Right ventricle myocardium superior (tissue), 1 donor: ENCODE results near the gene ANKH. TPM values are rescaled to one million over a fixed set of nuclear protein-coding genes. Genes with fewer than 3 reads are reported as not detected.
A peak's percentile ranks its signal among the peaks of the same experiment; 100 is the strongest.
"Not testable (repeated sequence)": the region's sequence is repeated elsewhere in the genome, so short reads cannot be mapped to it uniquely, and the experiment has no call there.

Experiments used
- ATAC-seq: fragments of 200-7000 bp; cut with Tn5 transposase; one replicate; pipeline ENCODE4 v1.9.1; 2020; ENCODE audit warnings: mild to moderate bottlenecking; ENCODE audit not compliant: poor library complexity
- DNase-seq: peaks from one replicate; pipeline ENCODE4 v3.0.0-alpha.2; 2020
- intact Hi-C: fragments of 100-400 bp; cut with DNase I; formaldehyde crosslinking; loops from one replicate; pipeline ENCODE4 v1.11.2; 2022
- total RNA-seq: library from RNA; stranded (reverse); fragmentation: NEBNext Ultra II Directional; extraction: Animal tissue kit (Norgen Biotek cat#: 25700); gene quantifications from one replicate; pipeline ENCODE4 v1.2.1, GENCODE V29; 2021
- donor health status: DM: no; HTN: yes; CAD: no; lungs with severe emphysema.

Gene ANKH
- total RNA-seq, 1 donor from 2014 or later = 144 TPM

DNA sequence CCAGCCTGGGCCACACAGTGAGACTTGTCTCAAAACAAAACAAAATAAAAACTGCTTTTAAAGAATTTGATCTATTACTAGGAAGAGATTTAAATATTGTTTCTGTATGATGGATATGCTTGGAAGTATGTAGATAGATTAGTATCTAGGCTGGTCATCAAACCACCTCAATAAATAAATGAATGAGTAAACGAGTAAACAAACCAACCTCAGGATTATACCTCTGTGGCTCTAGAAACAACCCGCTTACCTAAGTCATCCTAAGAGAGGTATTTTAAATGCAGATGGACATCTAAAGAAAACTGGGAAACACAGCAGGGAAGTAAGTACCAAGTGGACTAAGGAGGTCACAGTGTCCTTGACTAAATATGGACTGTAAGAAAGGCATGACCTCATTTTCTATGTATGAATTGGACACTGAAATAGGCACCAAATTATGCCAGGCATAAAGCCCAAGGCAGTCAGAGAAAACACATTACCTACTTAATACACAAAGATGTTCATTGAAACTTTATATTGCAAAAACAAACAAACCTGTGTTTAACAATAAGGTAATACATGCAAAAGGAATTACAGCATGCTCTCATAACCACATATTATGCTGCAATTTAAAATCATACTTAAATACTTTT, 7.3 kb downstream of the ANKH start:
- no peak for DNase-seq
- peak; percentile 54 for ATAC-seq
- intact Hi-C loops = no loop called here

DNA sequence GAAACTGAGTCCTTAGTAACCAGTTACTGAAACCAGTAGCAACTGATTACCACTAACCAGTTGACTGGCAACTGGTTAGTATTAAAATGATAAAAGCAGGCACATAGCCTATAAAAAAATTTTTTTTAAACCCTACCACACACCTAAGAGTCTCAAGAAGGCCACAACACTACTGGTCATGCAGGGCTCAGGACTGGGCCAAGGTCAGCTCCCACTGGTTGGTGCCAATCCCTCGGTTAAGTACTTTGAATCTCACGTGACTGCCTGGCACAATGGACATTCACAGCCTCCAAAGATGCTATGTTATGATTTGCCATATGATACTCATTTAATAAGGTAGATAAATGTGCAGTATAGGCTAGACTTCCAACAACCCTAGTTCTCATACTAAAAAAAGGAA, 8.5 kb downstream of the ANKH start:
- intact Hi-C loops = no loop called here
- DNase-seq (no peak), ATAC-seq (no peak)

DNA sequence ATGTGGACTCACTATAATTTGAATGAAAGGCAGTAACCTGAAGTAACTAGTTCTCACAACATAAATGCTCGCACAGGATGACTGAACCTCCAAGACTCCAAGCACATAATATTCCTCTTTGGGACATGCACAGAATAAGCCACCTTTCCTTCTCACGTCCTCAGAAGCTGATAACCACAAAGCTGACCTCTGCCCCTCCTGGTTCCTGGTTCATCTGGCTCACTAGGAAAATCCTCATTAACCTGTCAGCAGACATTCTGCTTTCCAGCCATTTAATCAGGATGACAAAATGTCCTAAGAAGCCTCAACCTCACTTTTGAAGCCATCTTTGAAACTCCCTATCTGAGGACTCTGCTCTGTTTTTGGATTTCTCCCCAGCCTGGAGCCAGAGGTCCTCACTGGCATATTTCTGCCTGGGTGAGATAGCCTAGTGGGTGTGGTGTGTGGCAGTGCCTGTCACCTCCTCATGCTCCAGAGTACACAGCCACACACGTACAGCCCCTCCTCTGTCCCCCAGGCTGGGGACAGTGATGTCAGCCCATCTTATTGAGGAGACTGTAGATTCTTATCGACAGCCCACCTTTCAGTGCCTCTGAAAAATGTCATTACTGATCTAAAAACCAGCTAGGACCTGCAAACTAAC, 10.3 kb downstream of the ANKH start:
- ATAC-seq (peak; percentile 78), DNase-seq (no peak)
- intact Hi-C loops = no loop called here

DNA sequence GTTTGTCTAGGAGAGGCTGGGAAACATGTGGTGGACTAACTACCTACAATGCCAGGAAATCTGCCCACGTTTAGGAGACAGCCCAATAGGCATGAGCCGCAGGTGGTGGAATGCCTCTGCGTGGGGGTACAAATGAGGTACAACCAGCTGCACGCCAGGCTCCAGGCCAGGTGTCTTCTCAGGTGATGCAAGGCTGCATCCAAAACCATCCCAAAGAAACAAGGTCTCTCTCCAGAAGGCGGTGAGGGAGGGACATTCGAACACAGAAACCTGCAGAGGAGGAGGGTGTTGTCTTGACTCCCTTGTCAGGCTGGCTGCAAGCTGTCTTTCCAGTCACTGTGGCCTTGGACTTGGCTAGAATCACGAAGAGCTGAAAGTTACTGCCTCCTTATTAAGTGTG, 11.6 kb downstream of the ANKH start:
- no peak for DNase-seq
- intact Hi-C loops = no loop called here
- no peak for ATAC-seq

DNA sequence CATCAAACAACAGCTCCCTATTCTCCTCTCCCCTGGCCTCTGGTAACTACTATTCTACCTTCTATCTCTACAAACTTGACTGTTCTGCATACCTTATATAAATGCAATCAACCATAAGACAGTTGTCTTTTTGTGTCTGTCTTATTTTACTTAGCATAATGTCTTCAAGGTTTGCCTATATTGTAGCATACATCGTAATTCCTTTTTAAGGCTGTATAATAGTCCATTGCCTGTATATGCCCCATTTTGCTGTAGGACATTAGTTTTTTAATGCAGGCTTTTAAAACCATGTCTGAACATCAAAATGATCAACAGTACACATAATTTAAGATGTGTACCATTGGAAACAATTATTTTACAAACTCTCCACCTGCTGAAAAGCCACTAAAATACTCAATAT, 12.4 kb downstream of the ANKH start:
- DNase-seq = no peak
- intact Hi-C loops = no loop called here
- ATAC-seq = no peak

DNA sequence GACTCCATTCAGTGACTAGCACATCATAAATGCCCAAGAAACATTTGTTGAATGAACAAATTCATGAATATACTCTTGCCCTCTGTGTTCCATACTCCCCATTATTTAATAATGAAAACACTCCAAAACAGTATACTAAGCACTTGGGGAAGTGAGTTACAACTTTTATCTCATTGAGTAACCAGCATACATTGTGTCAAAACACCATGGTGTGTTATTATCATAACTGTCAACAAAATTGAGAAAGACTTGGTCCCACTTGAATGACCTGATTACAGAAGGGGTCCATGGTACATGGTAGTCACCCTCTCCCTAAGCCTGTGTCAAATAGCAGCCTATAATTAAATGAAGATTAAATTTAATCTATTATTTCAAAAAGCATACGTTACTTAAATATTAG, 16.2 kb downstream of the ANKH start:
- ATAC-seq (no peak), DNase-seq (no peak)
- intact Hi-C loops = no loop called here

DNA sequence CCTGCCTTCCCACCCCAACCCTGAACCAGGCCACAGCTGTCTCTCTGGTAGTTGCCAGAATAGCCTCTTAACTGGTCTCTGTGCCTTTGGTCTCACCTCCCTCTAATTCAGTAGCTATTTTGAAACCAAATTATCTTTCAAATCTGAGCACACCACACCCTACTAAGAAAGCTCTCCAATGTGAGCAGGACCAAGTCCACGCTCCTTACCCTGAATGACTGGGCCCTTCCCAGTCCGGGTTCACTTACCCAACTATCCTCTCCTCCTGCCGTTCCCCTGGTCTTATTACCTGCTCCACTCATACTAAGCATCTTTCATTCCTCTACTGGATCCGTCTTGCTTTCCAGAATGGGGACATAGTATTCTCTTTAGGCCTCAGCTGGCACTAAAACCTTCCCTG, 16.8 kb downstream of the ANKH start:
- intact Hi-C loops = no loop called here
- ATAC-seq (no peak), DNase-seq (no peak)

DNA sequence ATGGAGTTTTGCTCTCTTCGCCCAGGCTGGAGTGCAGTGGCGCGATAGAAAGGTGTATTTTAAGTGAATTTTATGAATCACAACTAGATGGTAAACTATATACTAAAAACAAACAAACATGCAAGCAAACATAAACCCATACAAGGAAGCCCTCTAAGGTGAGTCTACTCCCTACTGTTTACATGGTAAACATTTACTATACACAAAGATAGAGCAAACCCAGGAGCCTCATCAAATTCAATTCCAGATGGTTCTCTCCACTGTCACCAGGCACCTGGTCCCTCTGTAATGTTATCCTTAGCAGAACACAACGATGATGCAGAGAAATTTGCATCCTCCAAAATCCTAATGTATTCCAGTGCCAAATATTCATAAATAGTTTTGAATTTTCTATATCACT, 17.9 kb downstream of the ANKH start:
- intact Hi-C loops = no loop called here
- ATAC-seq = no peak
- DNase-seq = no peak

DNA sequence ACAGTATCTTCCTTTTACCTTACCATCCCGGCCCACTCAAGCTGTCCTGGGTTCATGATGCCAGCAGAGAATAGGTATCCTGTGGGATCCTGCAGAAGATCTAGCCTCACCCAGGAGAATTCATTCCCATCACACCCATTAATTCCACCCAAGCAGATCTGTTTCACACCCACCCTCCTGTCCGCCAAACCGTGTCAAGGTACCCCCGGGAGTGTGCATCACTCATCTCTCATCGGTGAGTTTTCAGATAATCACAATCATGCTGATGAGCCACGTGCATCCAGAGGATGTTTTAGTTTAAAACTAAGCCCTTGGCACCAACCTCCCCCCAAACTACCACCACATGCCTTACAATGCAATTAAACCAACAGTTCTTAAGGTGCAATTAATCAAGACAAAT, 18.8 kb downstream of the ANKH start:
- intact Hi-C loops = no loop called here
- DNase-seq = no peak
- ATAC-seq = no peak

DNA sequence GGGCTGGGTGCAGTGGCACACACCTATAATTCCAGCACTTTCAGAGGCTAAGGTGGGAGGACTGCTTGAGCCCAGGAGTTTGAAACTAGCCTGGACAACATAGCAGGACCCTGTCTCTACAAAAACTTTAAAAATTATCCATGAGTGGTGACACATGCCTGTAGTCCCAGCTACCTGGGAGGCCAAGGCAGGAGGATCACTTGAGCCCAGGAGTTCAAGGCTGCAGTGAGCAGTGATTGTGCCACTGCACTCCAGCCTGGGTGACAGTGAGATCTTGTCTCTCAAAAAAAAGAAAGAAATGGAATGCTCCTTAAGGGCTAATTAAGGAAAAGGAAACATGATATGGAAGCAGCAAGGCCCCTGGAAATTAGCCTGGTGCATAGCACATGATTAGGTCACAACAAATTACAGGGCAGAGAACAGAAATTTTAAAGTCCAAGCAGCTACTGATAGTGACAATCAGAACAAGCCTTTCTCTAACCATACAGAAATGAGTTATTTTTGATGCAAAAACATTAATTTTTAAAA, 19.5 kb downstream of the ANKH start:
- intact Hi-C loops = no loop called here
- DNase-seq (no peak), ATAC-seq (no peak)

DNA sequence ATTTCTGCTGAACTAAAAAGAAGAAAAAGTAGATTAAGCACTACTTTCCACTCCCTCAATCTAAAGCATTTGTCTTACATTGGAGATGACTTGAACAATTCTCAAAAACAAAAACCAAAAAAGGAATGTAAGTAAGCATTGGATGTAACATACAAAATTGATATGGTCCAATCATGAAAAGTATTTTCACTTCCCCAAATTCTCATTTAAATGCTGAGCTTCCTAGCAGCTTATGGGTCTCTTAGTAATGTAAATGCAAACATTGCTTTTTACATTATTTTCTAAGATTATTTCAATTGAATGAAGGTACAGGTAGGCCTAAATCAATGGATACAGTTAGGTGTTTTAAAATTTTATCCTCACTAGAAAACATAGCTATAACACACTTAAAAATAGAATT, 20.0 kb downstream of the ANKH start:
- no peak for DNase-seq

DNA sequence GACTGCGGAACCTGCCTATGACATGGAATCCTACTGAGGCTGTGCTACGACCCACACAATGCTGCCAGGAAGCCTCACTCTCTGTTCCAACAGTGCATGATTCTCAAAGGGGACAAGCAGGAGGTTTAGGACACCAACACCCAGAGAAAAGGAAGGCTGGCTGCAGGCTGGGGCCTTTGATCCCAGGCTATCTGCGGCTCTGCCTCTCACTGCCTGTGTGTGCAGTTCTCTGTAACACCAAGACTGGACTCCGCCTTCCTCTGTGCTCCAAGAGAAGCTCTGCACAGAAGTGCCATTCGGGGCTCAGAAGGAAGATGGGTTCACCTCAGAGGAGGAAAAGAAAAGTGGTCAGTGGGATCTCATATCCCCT, 20.5 kb downstream of the ANKH start:
- intact Hi-C loops = no loop called here
- no peak for DNase-seq
- ATAC-seq = peak; percentile 40

More for the DNA sequence above, 20.0 kb downstream of the ANKH start:
- intact Hi-C loops = no loop called here
- ATAC-seq = no peak

DNA sequence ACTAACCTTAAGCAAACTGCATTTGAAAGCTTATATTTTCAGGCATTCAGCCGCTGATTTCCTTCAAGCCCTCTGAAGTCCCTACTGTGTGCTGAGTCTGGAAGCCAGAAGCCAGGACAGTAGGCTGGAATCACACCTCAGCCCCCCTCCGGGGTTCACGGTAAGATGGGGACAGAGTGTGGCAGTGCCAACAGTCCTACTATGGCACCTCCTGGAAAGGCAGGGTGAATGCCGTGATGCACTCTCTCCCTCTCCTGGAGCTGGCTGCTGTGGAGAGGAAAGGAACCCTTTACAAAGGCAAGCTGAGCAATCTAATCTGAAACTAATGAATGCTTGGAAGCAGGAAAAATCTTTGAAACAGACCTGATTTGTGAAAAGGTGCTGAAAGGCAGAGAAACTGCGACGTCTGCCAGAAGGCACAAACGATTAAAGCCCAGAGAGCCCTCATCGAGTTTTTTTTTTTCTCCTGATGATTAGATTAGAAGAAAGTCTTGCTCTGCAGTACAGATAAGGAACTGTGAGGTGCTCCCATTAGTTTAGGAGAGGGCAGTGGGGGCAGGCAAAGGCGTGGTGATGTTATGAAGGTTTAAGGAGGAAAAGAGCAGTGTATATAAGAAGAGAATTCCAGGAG, 21.0 kb downstream of the ANKH start:
- DNase-seq (no peak), ATAC-seq (peak; percentile 14)
- intact Hi-C loops = no loop called here

DNA sequence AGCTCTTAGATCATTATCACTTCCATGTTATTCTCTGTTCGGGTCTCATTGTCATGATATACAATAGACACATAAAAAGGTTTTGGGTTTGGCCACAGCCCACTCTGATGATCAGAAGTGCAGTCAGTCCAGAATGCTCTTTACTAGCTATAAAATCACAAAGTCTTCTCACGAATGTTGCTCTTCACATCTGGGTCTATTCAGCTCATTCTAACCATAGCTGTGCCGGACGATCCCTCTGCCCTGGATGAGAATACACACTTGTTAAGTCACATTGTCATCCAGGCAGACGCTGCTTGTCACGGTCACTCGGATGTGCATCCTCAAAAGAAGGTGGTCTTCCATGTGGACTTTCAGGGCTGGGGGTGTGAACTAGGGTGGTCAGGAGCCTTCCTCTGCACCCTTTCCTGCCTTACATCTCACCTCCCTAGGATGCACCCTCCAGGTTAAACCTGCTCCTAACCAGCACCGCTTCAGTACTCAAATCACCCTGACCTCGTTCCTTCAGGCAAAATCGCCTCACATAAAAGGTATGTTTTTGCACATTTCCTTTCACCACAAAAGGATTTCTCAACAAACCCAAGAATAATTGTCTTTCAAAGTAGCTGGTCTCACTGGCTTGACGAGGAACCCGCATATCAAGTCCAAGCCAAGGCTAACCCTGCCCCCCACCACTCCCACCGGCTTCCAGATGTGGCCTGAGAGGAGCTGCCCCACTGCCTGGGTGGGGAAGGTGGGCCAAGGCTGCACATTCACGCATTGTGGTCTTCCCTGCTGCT, 21.9 kb downstream of the ANKH start:
- intact Hi-C loops = no loop called here

DNA sequence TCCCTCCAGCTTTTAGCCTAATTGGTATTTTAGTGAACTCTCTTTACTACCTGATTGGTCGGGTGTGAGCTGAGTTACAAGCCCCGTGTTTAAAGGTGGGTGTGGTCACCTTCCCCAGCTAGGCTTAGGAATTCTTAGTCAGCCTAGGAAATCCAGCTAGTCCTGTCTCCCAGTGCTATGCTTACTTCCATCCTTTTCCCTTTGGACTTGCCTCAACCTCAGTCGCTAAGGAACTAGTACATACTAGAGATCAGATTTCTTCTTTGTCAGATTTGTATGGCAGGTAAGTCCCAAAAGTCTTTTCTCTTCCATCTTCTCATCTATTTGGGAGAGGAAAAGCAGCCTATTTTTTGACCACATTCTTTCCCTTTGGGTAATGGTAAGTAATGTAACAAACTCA, 22.6 kb downstream of the ANKH start:
- intact Hi-C loops, DNase-seq, ATAC-seq: not testable (repeated sequence)

More for the DNA sequence above, 21.9 kb downstream of the ANKH start:
- no peak for DNase-seq
- no peak for ATAC-seq

DNA sequence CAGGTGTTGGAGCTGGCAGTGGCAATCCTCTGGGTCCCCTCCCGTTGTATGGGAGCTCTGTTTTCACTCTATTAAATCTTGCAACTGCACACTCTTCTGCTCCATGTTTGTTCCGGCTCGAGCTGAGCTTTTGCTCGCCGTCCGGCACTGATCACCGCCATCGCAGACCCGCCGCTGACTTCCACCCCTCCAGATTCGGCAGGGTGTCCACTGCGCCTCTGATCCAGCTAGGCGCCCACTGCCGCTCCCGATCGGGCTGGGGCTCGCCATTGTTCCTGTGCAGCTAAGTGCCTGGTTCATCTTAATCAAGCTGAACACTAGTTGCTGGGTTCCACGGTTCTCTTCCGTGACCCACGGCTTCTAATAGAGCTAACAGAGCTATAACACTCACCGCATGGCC, 23.2 kb downstream of the ANKH start:
- intact Hi-C loops = no loop called here
- ATAC-seq (no peak), DNase-seq (no peak)

DNA sequence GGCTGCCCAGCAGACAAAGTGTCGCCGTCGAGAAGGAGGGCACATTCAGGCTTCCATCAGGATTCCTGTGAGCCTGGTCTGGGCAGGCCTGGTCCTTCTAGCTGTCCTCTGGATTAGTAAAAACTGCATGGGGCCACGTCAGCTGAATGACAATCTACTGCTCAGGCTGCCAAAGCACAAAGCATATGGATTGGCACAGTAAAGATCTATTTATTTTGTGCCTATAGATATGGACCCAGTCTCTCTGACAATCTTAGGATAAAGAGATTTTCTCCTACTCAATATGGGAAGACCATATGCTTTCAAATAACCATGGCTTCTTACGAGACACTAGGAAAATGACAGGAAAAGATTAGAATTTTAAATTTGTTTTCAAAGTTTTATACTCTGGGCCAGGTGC, 24.1 kb downstream of the ANKH start:
- intact Hi-C loops = no loop called here
- ATAC-seq (no peak), DNase-seq (no peak)

DNA sequence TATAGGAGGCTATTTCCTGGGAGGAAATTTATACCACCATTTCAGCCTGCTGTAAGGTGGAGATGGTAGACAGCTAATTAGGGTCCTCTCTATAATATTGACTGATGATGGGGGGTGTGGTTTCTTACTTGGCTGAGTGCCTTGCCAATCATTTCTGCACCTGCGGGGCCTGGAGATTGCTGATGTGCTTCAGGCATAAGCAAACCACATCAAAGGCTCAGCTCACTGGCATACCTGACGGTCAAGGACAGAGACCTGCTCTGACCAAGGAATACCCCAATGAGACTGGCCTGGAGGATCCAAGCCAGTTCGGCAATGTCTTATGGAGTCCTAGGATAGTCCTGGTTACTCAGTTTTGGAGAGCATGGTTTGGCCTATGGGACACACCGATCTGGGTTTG, 29.5 kb downstream of the ANKH start:
- intact Hi-C loops = no loop called here
- DNase-seq (no peak), ATAC-seq (no peak)

DNA sequence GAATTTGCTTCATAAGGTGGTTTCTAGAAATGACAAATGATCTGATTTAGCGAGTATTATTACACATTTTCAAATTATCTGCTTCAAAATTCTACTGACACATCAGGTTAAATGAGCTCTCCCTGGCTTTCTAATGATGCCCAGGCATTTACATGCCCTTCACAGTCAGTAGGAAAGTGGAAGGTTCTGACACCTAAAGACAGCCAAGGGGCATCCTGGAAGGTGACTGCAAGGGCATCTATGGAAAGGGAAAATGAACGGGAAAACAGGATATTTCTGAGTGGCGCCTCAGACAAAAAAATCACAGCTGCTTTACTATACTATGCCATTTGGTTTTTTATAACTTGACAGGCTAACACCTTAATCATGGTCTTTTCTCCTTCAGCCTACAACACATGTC, 31.0 kb downstream of the ANKH start:
- DNase-seq (no peak), ATAC-seq (no peak)
- intact Hi-C loops = no loop called here
